SU-DHL-6 (cell line): ENCODE measurements around the gene LHB.

Experiments
- EZH2phosphoT487 ChIP-seq: fragments of 200-600 bp; sonication (generic), shearing (Covaris generic); conservative IDR thresholded peaks from 2 replicates; pipeline ENCODE4 v1.6.1; 2018; ENCODE audit warnings: mild to moderate bottlenecking, antibody characterized with exemption, low read length, moderate library complexity, mixed read lengths
- TF ChIP-seq, protein P1 (sequence below): fragments of 200-600 bp; sonication (generic); IDR thresholded peaks from one replicate; pipeline ENCODE4 v1.5.1; 2017; ENCODE audit warnings: antibody characterized with exemption, mild to moderate bottlenecking, low read length, moderate library complexity; ENCODE audit not compliant: insufficient read depth, poor library complexity, severe bottlenecking

- TF ChIP-seq, protein P1, sequence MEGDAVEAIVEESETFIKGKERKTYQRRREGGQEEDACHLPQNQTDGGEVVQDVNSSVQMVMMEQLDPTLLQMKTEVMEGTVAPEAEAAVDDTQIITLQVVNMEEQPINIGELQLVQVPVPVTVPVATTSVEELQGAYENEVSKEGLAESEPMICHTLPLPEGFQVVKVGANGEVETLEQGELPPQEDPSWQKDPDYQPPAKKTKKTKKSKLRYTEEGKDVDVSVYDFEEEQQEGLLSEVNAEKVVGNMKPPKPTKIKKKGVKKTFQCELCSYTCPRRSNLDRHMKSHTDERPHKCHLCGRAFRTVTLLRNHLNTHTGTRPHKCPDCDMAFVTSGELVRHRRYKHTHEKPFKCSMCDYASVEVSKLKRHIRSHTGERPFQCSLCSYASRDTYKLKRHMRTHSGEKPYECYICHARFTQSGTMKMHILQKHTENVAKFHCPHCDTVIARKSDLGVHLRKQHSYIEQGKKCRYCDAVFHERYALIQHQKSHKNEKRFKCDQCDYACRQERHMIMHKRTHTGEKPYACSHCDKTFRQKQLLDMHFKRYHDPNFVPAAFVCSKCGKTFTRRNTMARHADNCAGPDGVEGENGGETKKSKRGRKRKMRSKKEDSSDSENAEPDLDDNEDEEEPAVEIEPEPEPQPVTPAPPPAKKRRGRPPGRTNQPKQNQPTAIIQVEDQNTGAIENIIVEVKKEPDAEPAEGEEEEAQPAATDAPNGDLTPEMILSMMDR, result no peak
- TF ChIP-seq EZH2phosphoT487, result no peak
Measured at GRCh38 chr19:49061000-49061399, 44.1 kb upstream of the LHB start.
